ENCODE results near the gene AGA.

The AGA gene

GRCh38 chr4:177441803-177442622, at the start of gene AGA:
Gene AGA, minus strand, starts transcription at chr4:177442437. Its CDS starts 62 bp downstream, at chr4:177442375.
- DNase-seq, result no peak

- no peak for DNase-seq
Measured at GRCh38 chr4:177492022-177492421, 49.8 kb upstream of the AGA start.

DNA sequence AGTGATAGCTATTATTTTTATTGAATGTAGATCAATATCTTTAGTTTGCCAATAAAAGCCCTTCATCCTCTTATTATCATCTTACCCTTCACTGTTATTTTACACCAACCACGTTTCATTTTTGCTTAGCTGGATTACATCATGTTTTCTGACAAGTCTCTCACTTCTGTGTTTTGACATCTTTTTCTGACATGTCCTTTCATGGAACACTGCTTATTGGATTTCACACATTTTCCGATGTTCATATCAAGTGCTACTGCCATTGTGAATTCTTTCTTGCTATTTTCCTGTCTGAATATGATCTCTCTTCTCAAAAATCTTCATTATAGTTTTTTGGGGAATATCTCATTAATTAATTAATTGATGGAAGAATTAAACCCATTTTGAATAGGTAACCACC, 48.5 kb upstream of the AGA start:
- DNase-seq, result no peak

GRCh38 chr4:177489471-177490246, 47.4 kb upstream of the AGA start:
- no peak for DNase-seq

- no peak for DNase-seq
Measured at GRCh38 chr4:177487977-177488376, 45.7 kb upstream of the AGA start.

- DNase-seq, result no peak
Measured at GRCh38 chr4:177485528-177485927, 43.3 kb upstream of the AGA start.

DNA sequence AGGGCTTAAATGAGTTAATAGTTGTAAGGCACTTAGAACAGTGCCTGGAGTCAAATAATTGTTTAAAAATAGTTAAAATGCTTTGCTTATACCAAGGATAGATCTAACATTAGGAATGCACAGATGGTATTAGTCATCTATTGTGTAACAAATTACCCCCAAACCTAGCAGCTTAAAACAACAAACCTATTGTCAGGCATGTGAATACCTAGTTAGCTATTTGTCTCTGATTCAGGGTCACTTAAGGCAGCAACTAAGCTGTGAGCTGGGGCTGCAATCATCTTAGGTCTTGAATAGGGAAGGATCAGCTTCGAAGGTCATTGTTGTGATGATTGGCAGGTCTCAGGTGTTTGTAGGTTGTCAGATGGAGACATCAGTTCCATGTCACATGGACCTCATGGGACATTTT, 42.4 kb upstream of the AGA start:
- no peak for DNase-seq

DNA sequence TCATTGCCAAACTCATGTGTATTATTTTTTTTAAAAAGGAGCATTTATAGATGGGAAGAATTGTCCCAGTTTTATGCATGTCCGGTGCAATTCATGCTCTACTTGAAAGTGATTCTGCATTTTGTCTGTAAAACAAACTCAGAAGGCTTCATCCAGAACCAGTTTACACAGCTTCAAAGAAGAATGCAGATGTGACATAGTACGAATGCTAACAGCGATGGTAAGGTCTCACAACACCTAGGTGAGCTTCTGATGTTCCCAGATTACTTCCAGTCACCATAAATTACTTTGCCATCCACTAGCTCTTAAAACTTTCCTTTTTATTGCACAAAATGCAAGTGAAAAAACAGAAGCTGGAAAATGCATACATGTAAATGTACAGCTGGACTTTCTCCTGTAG, 41.5 kb upstream of the AGA start:
- no peak for DNase-seq

DNA sequence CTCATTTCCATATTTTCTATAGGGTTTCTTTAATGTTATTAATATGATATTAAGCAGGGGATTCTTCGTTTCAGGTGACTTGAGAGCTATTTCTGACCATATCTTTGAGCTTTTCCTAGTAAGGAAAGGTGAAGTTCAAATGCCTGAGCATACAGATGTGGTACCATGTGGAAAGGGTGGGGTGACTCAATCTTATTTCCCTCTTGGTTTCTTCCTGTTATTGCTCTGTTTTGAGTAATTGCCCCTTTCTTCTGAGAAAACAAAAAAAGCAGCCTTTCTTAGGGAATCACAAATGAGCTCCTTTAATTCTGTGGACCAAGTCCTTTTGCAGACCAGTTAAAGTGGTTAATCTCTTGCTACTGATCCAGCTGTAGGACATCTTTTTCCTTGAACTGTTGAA, 41.0 kb upstream of the AGA start:
- no peak for DNase-seq

DNA sequence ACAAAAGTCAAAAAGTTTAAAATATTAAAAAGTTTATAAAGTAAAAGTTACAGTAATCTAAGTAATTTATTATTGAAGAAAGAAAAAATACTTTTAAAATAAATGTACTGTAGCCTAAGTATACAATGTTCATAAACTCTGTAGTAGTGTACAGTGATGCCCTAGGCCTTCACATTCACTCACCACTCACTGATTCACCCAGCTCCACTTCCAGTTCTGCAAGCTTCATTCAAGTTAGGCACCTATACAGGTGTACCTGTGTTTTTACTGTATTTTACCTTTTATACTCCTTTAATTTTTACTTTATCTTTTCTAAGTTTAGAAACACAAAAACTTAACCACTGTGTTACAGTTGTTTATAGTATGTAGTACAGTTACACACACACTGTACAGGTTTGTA, 40.1 kb upstream of the AGA start:
- DNase-seq, result no peak

GRCh38 chr4:177480795-177481194, 38.6 kb upstream of the AGA start:
- no peak for DNase-seq

GRCh38 chr4:177479063-177479462, 36.8 kb upstream of the AGA start:
- no peak for DNase-seq

DNA sequence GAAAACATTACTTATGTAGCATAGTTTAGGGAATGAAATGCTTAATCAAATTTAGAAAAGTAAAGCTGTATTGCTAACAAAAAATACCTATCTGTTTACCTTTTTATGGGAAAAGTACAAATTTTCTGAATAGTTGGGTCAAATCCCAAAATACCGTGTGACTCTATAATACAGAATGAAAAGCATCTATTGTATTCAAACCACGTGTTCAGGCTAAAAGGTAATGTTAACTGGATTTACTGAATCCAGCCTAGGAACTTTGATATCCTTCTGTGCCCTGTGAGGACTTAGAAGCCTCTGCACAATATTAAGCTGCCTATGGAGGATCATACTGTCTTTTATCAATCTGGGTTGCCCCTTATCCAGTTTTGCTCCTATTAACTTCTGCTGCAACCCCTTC, 36.3 kb upstream of the AGA start:
- no peak for DNase-seq

GRCh38 chr4:177473991-177474390, 31.8 kb upstream of the AGA start:
- DNase-seq, result no peak

DNA sequence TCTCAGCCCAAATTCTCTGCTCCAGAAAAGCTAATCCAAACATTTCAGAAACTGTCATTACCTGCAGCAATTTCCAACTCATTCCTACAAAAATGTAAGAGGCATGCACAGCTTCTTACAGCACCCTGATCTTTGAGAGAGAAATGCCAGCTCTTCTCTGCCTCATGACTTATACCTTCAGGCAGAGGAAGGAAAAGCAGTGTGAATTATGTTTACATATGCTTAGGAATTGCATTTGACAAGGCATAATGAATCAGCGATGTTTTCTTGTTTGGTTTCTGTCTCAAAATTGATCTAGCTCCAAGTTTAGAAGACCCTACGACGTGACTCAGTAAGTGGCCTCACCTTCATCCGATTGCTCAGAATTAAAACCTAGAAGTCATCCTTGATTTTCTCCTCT, 21.8 kb upstream of the AGA start:
- no peak for DNase-seq

GRCh38 chr4:177461606-177462005, 19.4 kb upstream of the AGA start:
- DNase-seq, result no peak

DNA sequence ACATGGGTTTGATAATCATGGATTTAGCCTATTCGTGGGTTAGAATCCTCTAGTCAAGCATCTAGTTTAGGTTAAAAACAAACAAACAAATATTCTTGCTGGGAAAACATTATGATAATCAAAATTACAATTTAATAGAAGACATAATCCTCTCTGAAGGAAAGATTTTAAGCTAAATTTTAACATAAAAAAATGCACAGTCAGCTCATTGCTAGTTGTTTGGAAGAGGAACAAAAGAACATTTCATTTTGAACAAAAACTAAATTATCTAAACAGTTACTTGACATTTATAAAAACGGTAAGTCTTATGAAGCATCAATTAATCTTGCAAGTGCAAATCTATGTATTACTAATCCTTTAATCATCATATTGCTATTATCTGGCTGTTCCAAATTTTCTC, 18.2 kb upstream of the AGA start:
- no peak for DNase-seq

GRCh38 chr4:177455561-177455970, 13.3 kb upstream of the AGA start:
- no peak for DNase-seq

DNA sequence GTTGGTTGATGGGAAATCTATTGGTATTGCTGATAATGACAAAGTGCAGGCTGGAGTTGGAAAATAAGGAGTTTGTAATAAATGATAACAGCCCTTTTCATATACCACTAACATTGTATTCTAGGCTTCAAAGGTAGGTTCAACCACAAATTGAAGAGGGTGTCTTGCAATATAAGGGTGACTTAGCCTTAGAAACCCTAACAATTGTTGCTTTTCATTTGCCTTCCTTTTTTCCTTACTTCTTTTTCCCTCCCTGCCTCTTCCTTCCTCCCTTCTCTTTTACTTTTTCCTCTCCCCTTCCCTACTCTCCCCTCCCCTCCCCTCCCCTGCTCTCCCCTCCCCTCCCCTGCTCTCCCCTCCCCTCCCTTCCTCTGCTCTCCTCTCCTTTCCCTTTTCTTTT, 10.9 kb upstream of the AGA start:
- no peak for DNase-seq

DNA sequence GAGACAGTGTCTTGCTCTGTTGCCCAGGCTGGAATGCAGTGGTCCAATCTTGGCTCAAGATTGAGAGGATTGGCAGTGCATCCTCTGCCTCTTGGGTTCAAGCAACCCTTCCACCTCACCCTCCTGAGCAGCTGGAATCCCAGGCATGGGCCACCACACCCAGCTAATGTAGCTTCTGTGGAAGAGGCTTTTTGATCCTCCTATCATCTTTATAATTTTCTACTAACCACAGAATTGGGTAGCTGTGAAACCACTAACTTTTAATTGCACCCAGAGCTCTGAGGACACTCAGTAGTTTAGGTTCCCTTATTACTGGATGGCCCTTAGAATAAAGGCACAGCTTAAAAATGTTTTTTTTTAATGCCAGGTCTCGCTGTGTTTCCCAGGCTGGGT, 8.9 kb upstream of the AGA start:
- DNase-seq, result no peak

DNA sequence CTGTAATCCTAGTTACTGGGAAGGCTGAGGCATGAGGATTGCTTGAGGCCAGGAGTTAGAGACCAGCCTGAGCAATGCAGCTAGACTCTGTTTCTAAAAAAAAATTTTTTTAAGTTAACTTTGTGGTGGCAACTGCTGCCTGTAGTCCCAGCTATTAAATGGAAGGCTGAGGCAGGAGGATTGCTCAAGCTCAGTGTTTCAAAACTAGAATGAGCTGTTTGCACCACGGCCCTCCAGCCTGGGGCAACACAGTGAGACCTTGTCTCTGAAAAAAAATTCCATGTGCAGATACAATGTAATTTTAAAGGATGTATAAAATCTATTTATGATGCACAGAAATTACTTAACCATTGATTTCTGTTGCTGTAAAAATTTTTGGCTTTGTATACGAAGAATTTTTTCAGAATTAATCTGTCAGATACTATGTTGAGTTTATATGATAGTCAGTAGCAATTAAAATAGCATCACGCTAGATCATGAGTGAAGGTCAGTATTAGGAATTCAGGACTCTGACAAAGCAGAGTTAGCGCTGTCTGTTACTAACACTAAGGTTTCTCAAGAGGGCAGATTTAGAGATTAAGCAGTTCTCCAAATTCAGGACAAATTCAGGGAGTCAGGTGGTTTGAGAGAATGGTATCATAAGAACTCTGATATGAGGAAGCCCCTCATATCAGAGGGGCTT, 8.3 kb upstream of the AGA start:
- no peak for DNase-seq

GRCh38 chr4:177448850-177449249, 6.6 kb upstream of the AGA start:
- DNase-seq, result no peak

GRCh38 chr4:177447417-177448004, 5.3 kb upstream of the AGA start:
- no peak for DNase-seq
